IMR-90 (cell line): Measurements from ENCODE around the gene SDK1. TPM values are rescaled to one million over a fixed set of nuclear protein-coding genes. Genes with fewer than 3 reads are reported as not detected.

ENCODE experiments used
- ATAC-seq: fragments of 200-7000 bp; cut with Tn5 transposase; 2 replicates; pipeline ENCODE4 v1.9.1; 2020; ENCODE audit warnings: low read depth, mild to moderate bottlenecking, moderate library complexity
- BruUV-seq: library from RNA; stranded (reverse); fragments of 400-500 nt; replicated peaks from 2 replicates; lab custom pipeline; 2021; lab: Mats Ljungman, UMichigan
- CTCF ChIA-PET: fragments of 300-600 bp; formaldehyde crosslinking; extraction: SDS; loops from one replicate; lab custom pipeline; 2021; ENCODE audit warnings: antibody characterized with exemption; lab: Yijun Ruan, JAX
- POLR2A ChIA-PET: fragments of 300-600 bp; sonication (Branson Sonifier 250); formaldehyde crosslinking; loops from one replicate; lab custom pipeline; 2022; ENCODE audit warnings: antibody characterized with exemption; ENCODE audit not compliant: unreplicated experiment; lab: Charles Lee
- DNase-seq: peaks from one replicate; pipeline ENCODE4 v3.0.0; 2013
- H2AFZ ChIP-seq: replicated peaks from 2 replicates; pipeline ENCODE3; 2013; ENCODE audit warnings: low read length, mild to moderate bottlenecking; ENCODE audit not compliant: poor library complexity
- H2AK5ac ChIP-seq: 2 replicates; pipeline ENCODE4 v1.6.1; 2013; ENCODE audit warnings: low read depth, low read length, inconsistent platforms
- H2AK9ac ChIP-seq: replicated peaks from 2 replicates; pipeline ENCODE3; 2013; ENCODE audit warnings: mild to moderate bottlenecking, low read depth, low read length, moderate library complexity; ENCODE audit not compliant: poor library complexity
- H2BK120ac ChIP-seq: 2 replicates; pipeline ENCODE4 v1.6.1; 2013; ENCODE audit warnings: low read depth, low read length, inconsistent platforms
- H2BK15ac ChIP-seq: 3 replicates; pipeline ENCODE4 v1.6.1; 2013; ENCODE audit warnings: low read depth, low read length, inconsistent platforms
- H2BK20ac ChIP-seq: 2 replicates; pipeline ENCODE4 v1.6.1; 2013; ENCODE audit warnings: low read depth, mild to moderate bottlenecking, inconsistent platforms, low read length, moderate library complexity
- H2BK5ac ChIP-seq: 2 replicates; pipeline ENCODE4 v1.6.1; 2013; ENCODE audit warnings: mild to moderate bottlenecking, low read depth, low read length, inconsistent platforms; ENCODE audit not compliant: poor library complexity, severe bottlenecking
- H3K14ac ChIP-seq: replicated peaks from 2 replicates; pipeline ENCODE4 v1.6.1; 2013; ENCODE audit warnings: low read depth, low read length, inconsistent platforms
- H3K18ac ChIP-seq: 2 replicates; pipeline ENCODE4 v1.6.1; 2013; ENCODE audit warnings: low read depth, low read length, control low read depth
- H3K23ac ChIP-seq: 2 replicates; pipeline ENCODE4 v1.6.1; 2013; ENCODE audit warnings: low read depth, low read length, inconsistent platforms
- H3K27ac ChIP-seq: 2 replicates; pipeline ENCODE4 v1.5.1; 2013; ENCODE audit warnings: mild to moderate bottlenecking, control low read depth, low read length; ENCODE audit not compliant: insufficient read depth
- H3K27me3 ChIP-seq: 2 replicates; pipeline ENCODE4 v1.6.1; 2013; ENCODE audit warnings: low read length; ENCODE audit not compliant: control insufficient read depth, insufficient read depth
- H3K36me3 ChIP-seq: 2 replicates; pipeline ENCODE4 v1.6.1; 2013; ENCODE audit warnings: low read length, mixed read lengths; ENCODE audit not compliant: control insufficient read depth, insufficient read depth
- H3K4ac ChIP-seq: 2 replicates; pipeline ENCODE4 v1.6.1; 2013; ENCODE audit warnings: low read depth, low read length, inconsistent platforms
- H3K4me1 ChIP-seq: 2 replicates; pipeline ENCODE4 v1.6.1; 2013; ENCODE audit warnings: low read length, mixed read lengths; ENCODE audit not compliant: control insufficient read depth, insufficient read depth
- H3K4me2 ChIP-seq: 2 replicates; pipeline ENCODE4 v1.6.1; 2013; ENCODE audit warnings: low read depth, mild to moderate bottlenecking, control low read depth, low read length, moderate library complexity
- H3K4me3 ChIP-seq: 2 replicates; pipeline ENCODE4 v1.5.1; 2013; ENCODE audit warnings: low read depth, mild to moderate bottlenecking, control low read depth, low read length, moderate library complexity; ENCODE audit not compliant: insufficient read depth
- H3K56ac ChIP-seq: 2 replicates; pipeline ENCODE4 v1.6.1; 2013; ENCODE audit warnings: low read length, inconsistent platforms; ENCODE audit not compliant: insufficient read depth; ENCODE audit errors: extremely low read depth
- H3K79me1 ChIP-seq, 2 experiments: 2 replicates each; pipeline ENCODE4 v1.6.1; 2013; ENCODE audit warnings: low read length in 2 of 2, inconsistent platforms in 1 of 2, low read depth in 1 of 2
- H3K9ac ChIP-seq: 2 replicates; pipeline ENCODE4 v1.6.1; 2013; ENCODE audit warnings: low read depth, low read length, control low read depth
- H3K9me1 ChIP-seq: 2 replicates; pipeline ENCODE4 v1.6.1; 2013; ENCODE audit warnings: low read length, inconsistent platforms; ENCODE audit not compliant: insufficient read depth
- H3K9me3 ChIP-seq: 2 replicates; pipeline ENCODE4 v1.6.1; 2013; ENCODE audit warnings: low read length; ENCODE audit not compliant: control insufficient read depth, insufficient read depth
- H4K20me1 ChIP-seq: 2 replicates; pipeline ENCODE4 v1.6.1; 2013; ENCODE audit warnings: low read length, inconsistent platforms; ENCODE audit not compliant: insufficient read depth
- H4K5ac ChIP-seq: 2 replicates; pipeline ENCODE4 v1.6.1; 2013; ENCODE audit warnings: mild to moderate bottlenecking, low read depth, low read length, control low read depth
- H4K8ac ChIP-seq, 2 experiments: 2 replicates each; pipeline ENCODE4 v1.6.1; 2013; ENCODE audit warnings: low read depth in 2 of 2, low read length in 2 of 2, control low read depth in 1 of 2, inconsistent platforms in 1 of 2
- H4K91ac ChIP-seq: 2 replicates; pipeline ENCODE4 v1.6.1; 2013; ENCODE audit warnings: low read depth, low read length, inconsistent platforms; ENCODE audit not compliant: insufficient read depth
- BHLHE40 ChIP-seq: fragments of 150-350 bp; IDR thresholded peaks from 2 replicates; pipeline ENCODE4 v1.6.1; 2016; ENCODE audit warnings: mild to moderate bottlenecking, low read depth, low read length
- CEBPB ChIP-seq: IDR thresholded peaks from 2 replicates; pipeline ENCODE4 v1.6.1; 2012; ENCODE audit warnings: low read depth, low read length, improper control_type of control experiment
- ELK1 ChIP-seq: fragments of 150-350 bp; IDR thresholded peaks from 2 replicates; pipeline ENCODE4 v1.6.1; 2016; ENCODE audit warnings: low read depth, mild to moderate bottlenecking, low read length, moderate library complexity, borderline replicate concordance
- FOS ChIP-seq: fragments of 150-350 bp; IDR thresholded peaks from 2 replicates; pipeline ENCODE4 v1.6.1; 2016; ENCODE audit warnings: low read depth, low read length
- MAFK ChIP-seq: IDR thresholded peaks from 2 replicates; pipeline ENCODE4 v1.6.1; 2012; ENCODE audit warnings: low read depth, low read length, improper control_type of control experiment
- MAZ ChIP-seq: IDR thresholded peaks from 2 replicates; pipeline ENCODE4 v1.6.1; 2012; ENCODE audit warnings: low read depth, mild to moderate bottlenecking, low read length, improper control_type of control experiment, moderate library complexity, borderline replicate concordance
- MXI1 ChIP-seq: IDR thresholded peaks from 2 replicates; pipeline ENCODE4 v1.6.1; 2012; ENCODE audit warnings: low read depth, mild to moderate bottlenecking, low read length, moderate library complexity, borderline replicate concordance
- NFE2L2 ChIP-seq: fragments of 150-350 bp; IDR thresholded peaks from 2 replicates; pipeline ENCODE4 v1.6.1; 2016; ENCODE audit warnings: low read depth, mild to moderate bottlenecking, low read length
- RCOR1 ChIP-seq: IDR thresholded peaks from 2 replicates; pipeline ENCODE4 v1.6.1; 2012; ENCODE audit warnings: mild to moderate bottlenecking, low read length, improper control_type of control experiment; ENCODE audit not compliant: insufficient replicate concordance
- WGBS, 2 experiments: methylation state at CpG; one replicate each; pipeline versions ENCODE4 v1.1.5 to v1.1.7; 2013; ENCODE audit warnings: missing lambda C conversion rate in 2 of 2; ENCODE audit not compliant: insufficient read length in 1 of 2; ENCODE audit errors: extremely low coverage in 2 of 2; 5-methylcytosine and 5-hydroxymethylcytosine counted together
- dilution Hi-C: fragments of 300-500 bp; cut with HindIII; formaldehyde crosslinking; loops from one replicate; pipeline ENCODE4 v1.14.3; 2018; ENCODE audit warnings: low sequenced_read_pairs; ENCODE audit not compliant: unreplicated experiment
- in situ Hi-C: fragments of 300-500 bp; cut with MboI; formaldehyde crosslinking; loops from 3 replicates; pipeline ENCODE4 v1.14.3; 2019; ENCODE audit warnings: low sequenced_read_pairs, inconsistent platforms, mixed read lengths
- intact Hi-C: fragments of 100-400 bp; cut with micrococcal nuclease; formaldehyde crosslinking; loops from 2 replicates; pipeline ENCODE4 v1.10.0; 2022
- polyA plus RNA-seq, 3 experiments: library from polyadenylated mRNA; depleted of rRNA; stranded (reverse); fragments of >200 nt; gene quantifications; 2 replicates each; pipeline ENCODE4 v1.2.3, GENCODE V29; 2012; ENCODE audit warnings: low replicate concordance in 1 of 3
- total RNA-seq: library from RNA; depleted of rRNA; stranded (reverse); fragments of >200 nt; gene quantifications from 2 replicates; pipeline ENCODE4 v1.2.3, GENCODE V29; 2012
- TF ChIP-seq, protein P1 (sequence below): conservative IDR thresholded peaks from 2 replicates; pipeline ENCODE4 v1.5.1; 2012; ENCODE audit warnings: mild to moderate bottlenecking, low read depth, low read length, improper control_type of control experiment

SDK1 gene
- total and polyA plus RNA-seq, 2 of the 4 experiments (the other 2 are of a cell fraction), result 1.5 to 1.6 TPM

GRCh38 chr7:3540456-3541220, 239.6 kb downstream of the SDK1 start:
- intact Hi-C loops (no loop called here), dilution Hi-C loops (no loop called here), in situ Hi-C loops (no loop called here)
- no TSS peak for BruUV-seq
- Histone ChIP-seq H2AK5ac (no peak overlapping the region), H3K23ac (no peak overlapping the region), H4K8ac (no peak overlapping the region), H3K79me1 (no peaks in the 10 kb centered on the region), H2AFZ (no peak overlapping the region), H3K9me1 (no peaks in the 10 kb centered on the region), H3K9ac (no peak overlapping the region), H3K4me1 (peaks cover 3% of the 10 kb centered on the region; the same call in 1 of the 2 replicates), H3K4me2 (no peak overlapping the region), H4K5ac (no peak overlapping the region), H2BK20ac (no peak overlapping the region), H4K20me1 (no peaks in the 10 kb centered on the region), H3K56ac (no peak overlapping the region), H3K36me3 (no peaks in the 10 kb centered on the region), H3K27ac (no peak overlapping the region), H4K91ac (no peak overlapping the region), H3K14ac (no peak overlapping the region), H2BK15ac (no peak overlapping the region), H3K9me3 (no peaks in the 10 kb centered on the region), H2BK120ac (no peak overlapping the region), H2BK5ac (no peak overlapping the region), H3K27me3 (no peaks in the 10 kb centered on the region), H3K4me3 (no peak overlapping the region), H2AK9ac (no peak overlapping the region), H3K18ac (no peak overlapping the region), H3K4ac (no peak overlapping the region)
- ChIA-PET CTCF (no interaction called here), POLR2A (no interaction called here)
- TF ChIP-seq ELK1 (no peak), FOS (no peak), CEBPB (no peak), BHLHE40 (no peak), NFE2L2 (no peak), RCOR1 (no peak), MAFK (no peak), MXI1 (no peak), MAZ (no peak)
- TF ChIP-seq, protein P1, sequence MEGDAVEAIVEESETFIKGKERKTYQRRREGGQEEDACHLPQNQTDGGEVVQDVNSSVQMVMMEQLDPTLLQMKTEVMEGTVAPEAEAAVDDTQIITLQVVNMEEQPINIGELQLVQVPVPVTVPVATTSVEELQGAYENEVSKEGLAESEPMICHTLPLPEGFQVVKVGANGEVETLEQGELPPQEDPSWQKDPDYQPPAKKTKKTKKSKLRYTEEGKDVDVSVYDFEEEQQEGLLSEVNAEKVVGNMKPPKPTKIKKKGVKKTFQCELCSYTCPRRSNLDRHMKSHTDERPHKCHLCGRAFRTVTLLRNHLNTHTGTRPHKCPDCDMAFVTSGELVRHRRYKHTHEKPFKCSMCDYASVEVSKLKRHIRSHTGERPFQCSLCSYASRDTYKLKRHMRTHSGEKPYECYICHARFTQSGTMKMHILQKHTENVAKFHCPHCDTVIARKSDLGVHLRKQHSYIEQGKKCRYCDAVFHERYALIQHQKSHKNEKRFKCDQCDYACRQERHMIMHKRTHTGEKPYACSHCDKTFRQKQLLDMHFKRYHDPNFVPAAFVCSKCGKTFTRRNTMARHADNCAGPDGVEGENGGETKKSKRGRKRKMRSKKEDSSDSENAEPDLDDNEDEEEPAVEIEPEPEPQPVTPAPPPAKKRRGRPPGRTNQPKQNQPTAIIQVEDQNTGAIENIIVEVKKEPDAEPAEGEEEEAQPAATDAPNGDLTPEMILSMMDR, result no peak
- DNase-seq, result no peak
- no CpG with 5 or more reads among the region's 5 CpGs for WGBS, 2 experiments
- ATAC-seq, result no peak
